A172 (cell line): ENCODE data around the gene ANKRD24. TPM values are rescaled to one million over a fixed set of nuclear protein-coding genes. Genes with fewer than 3 reads are reported as not detected.
"Not testable (repeated sequence)": the region's sequence is repeated elsewhere in the genome, so short reads cannot be mapped to it uniquely, and the experiment has no call there.

Experiments used
- DNase-seq: peaks from one replicate; pipeline ENCODE4 v3.0.0-alpha.2; 2015; ENCODE audit warnings: low spot score
- total RNA-seq: library from RNA; depleted of rRNA; stranded (reverse); fragments of >200 nt; shearing (Covaris generic); gene quantifications from 2 replicates; pipeline ENCODE4 v1.2.3, GENCODE V29; 2014; rRNA removed

Gene ANKRD24
- total RNA-seq, 1 experiment from 2014 or later = 0.41 TPM

DNA sequence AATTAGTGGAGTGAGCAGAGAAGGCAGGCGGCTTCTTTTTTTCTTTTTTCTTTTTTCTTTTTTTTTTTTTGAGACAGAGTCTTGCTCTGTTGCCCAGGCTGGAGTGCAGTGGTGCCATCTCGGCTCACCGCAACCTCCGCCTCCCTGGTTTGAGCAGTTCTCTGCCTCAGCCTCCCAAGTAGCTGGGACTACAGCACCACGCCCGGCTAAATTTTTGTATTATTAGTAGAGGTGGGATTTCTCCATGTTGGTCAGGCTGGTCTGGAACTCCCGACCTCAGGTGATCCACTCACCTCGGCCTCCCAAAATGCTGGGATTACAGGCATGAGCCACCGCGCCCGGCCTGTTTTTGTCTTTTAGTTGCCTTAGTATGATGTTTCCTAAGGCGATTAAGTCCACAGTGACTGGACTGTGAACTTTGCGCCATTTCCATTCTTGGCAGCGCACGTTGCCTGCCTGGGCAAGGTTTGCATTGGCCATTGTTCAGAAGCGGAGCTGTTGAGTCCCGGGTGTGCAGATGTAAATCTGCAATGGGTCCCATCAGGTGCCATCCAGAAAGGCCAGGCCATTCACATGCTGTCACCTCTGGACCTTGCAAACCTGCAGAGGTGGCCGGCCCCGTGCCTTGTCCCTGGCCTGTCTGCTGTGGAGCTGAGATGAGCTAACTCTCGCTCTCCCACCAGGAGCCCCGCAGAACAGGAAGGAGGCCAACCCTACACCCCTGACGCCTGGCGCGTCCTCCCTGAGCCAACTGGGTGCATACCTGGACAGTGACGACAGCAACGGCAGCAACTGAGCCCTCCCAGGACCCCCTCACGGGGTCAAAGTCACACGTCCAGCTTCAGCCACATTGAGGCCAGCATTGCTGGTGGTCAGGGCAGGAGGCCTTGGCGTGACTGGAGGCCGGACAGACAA is 85.7 kb downstream of the ANKRD24 start:
- DNase-seq = no peak

DNA sequence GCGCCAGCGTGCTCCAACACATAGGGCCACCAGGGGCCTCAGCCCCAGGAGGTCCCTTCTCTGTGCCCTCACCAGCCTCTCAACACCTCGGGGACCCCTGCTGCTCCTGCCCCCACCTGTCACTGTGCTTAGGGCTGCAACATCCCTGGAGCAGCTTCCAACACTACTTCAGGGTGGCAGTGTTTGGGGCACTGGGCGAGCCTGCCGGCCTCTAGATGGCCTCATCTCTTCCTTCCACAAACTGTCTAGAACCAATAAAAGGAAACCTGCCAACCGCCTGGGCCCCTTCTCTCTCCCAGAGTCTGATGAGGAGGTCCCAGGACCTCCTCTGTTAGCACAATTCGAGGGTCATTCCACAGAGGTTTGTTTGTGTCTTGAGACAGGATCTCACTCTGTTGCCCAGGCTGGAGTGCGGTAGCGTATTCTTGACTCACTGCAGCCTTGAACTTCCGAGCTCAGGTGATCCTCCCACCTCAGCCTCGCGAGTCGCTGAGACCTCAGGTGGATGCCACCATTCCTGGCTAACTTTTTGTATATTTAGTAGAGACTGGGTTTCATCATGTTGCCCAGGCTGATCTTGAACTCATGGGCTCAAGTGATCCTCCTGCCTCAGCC is 86.4 kb downstream of the ANKRD24 start:
- no peak for DNase-seq

DNA sequence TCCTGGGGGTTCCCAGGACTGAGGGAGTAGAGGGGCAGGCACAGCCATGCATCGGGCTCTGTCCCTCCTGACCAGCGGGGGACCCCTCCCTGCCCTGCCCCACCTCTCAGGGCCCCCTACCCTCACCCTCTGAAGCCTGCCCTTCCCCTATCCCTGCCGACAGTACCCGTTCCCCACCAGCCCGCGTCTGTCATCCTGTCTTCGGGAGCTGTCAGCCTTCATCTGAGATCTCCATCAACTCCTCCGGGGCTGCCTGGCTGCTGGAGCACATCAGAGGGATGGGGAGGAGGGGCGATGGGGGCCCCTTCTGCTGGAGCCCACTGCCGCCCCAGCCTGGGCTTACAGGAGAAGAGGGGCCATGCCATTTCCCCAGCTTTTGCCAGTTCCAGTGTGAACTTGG is 90.4 kb downstream of the ANKRD24 start:
- DNase-seq = no peak

DNA sequence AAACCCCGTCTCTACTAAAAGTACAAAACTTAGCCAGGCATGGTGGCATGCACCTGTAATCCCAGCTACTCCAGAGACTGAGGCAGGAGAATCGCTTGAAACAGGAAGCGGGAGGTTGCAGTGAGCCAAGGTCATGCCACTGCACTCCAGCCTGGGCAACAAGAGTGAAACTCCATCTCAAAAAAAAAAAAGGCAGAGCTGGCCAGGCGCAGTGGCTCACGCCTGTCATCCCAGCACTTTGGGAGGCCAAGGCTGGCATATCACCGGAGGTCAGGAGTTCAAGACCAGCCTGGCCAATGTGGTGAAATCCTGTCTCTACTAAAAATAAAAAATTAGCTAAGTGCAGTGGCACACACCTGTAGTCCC is 91.8 kb downstream of the ANKRD24 start:
- not testable (repeated sequence) for DNase-seq

Other genes with a start within 250 kb of the ANKRD24 start
- gene NMRK2, start 249.6 kb upstream of the ANKRD24 start, total RNA-seq = not detected in 2 replicates
- gene DAPK3, start 211.6 kb upstream of the ANKRD24 start, total RNA-seq = 65.9 and 140 TPM in 2 replicates
- gene EEF2, start 197.2 kb upstream of the ANKRD24 start, total RNA-seq = 1,286 and 1,342 TPM in 2 replicates
- 28.7 and 33.9 TPM in 2 replicates for gene PIAS4, start 175.0 kb upstream of the ANKRD24 start, total RNA-seq
- 15.8 and 16.4 TPM in 2 replicates for gene ZBTB7A, start 115.8 kb upstream of the ANKRD24 start, total RNA-seq
- 203 and 204 TPM in 2 replicates for gene MAP2K2, start 58.6 kb upstream of the ANKRD24 start, total RNA-seq
- gene CREB3L3, start 29.1 kb upstream of the ANKRD24 start, total RNA-seq = not detected in 2 replicates
- 32.6 and 35.5 TPM in 2 replicates for gene SIRT6, start 126 bp upstream of the ANKRD24 start, total RNA-seq
- 6.4 and 8.1 TPM in 2 replicates for gene EBI3, start 46.8 kb downstream of the ANKRD24 start, total RNA-seq
- 39.6 and 42.4 TPM in 2 replicates for gene YJU2, start 64.4 kb downstream of the ANKRD24 start, total RNA-seq
- 0.24 and 0.53 TPM in 2 replicates for gene SHD, start 96.6 kb downstream of the ANKRD24 start, total RNA-seq
- not detected in 2 replicates for gene TMIGD2, start 119.7 kb downstream of the ANKRD24 start, total RNA-seq
- gene FSD1, start 121.9 kb downstream of the ANKRD24 start, total RNA-seq = 43.2 and 61.1 TPM in 2 replicates
- 73.5 and 96.1 TPM in 2 replicates for gene STAP2, start 156.1 kb downstream of the ANKRD24 start, total RNA-seq
- gene MPND, start 160.9 kb downstream of the ANKRD24 start, total RNA-seq = 6.4 and 6.6 TPM in 2 replicates
- 94.0 and 137 TPM in 2 replicates for gene SH3GL1, start 217.9 kb downstream of the ANKRD24 start, total RNA-seq
- 37.8 and 52.7 TPM in 2 replicates for gene CHAF1A, start 220.0 kb downstream of the ANKRD24 start, total RNA-seq